HEK293 (cell line): ENCODE measurements around the gene GRID2.

ENCODE experiments used
- ATF2 ChIP-seq: fragments of 450-650 bp; formaldehyde crosslinking; IDR thresholded peaks from 2 replicates; pipeline ENCODE4 v1.5.1; 2016; ENCODE audit warnings: missing biosample characterization, missing genetic modification characterization, low read depth
- YY1 ChIP-seq: fragments of 450-650 bp; formaldehyde crosslinking; IDR thresholded peaks from 2 replicates; pipeline ENCODE4 v1.5.1; 2018; ENCODE audit warnings: missing biosample characterization, missing genetic modification characterization
- ZNF148 ChIP-seq: fragments of 450-650 bp; formaldehyde crosslinking; IDR thresholded peaks from 2 replicates; pipeline ENCODE4 v1.5.0; 2017; ENCODE audit warnings: missing biosample characterization, missing genetic modification characterization, borderline replicate concordance

- no peak for TF ChIP-seq ZNF148
- TF ChIP-seq ATF2 (tag by site-specific recombination) = no peak
- no peak for TF ChIP-seq YY1 (tag by site-specific recombination)
Observed at GRCh38 chr4:92658318-92658717, 354.6 kb downstream of the GRID2 start.
